GM12865 (cell line): ENCODE results near the gene HELQ.

Experiments
- DNase-seq: peaks from one replicate; pipeline ENCODE4 v3.0.0; 2010; ENCODE audit warnings: low read depth
- H3K4me3 ChIP-seq: 2 replicates; pipeline ENCODE4 v1.5.1; 2011; ENCODE audit warnings: mild to moderate bottlenecking, low read depth, low read length, control low read depth
- CTCF ChIP-seq: IDR thresholded peaks from 2 replicates; pipeline ENCODE4 v1.5.1; 2011; ENCODE audit warnings: low read length, control low read depth, low read depth, inconsistent platforms; ENCODE audit not compliant: insufficient read depth; ENCODE audit errors: missing control alignments

HELQ gene

GRCh38 chr4:83387476-83388312, 67.9 kb downstream of the HELQ start:
- H3K4me3 ChIP-seq, result no peak overlapping the region
- no peak for DNase-seq
- TF ChIP-seq CTCF, result no peak

GRCh38 chr4:83387012-83387411, 68.6 kb downstream of the HELQ start:
- no peak for DNase-seq
- no peak overlapping the region for H3K4me3 ChIP-seq
- no peak for TF ChIP-seq CTCF

GRCh38 chr4:83382850-83383249, 72.8 kb downstream of the HELQ start:
- no peak for DNase-seq
- no peak overlapping the region for H3K4me3 ChIP-seq
- no peak for TF ChIP-seq CTCF

- TF ChIP-seq CTCF, result no peak
- no peak for DNase-seq
- H3K4me3 ChIP-seq, result no peak overlapping the region
These were observed 74.5 kb downstream of the HELQ start for GRCh38 chr4:83381173-83381572.

- peak; percentile 32 for DNase-seq
- no peak overlapping the region for H3K4me3 ChIP-seq
- TF ChIP-seq CTCF, result no peak
These were observed 77.2 kb downstream of the HELQ start for GRCh38 chr4:83378419-83378818.

GRCh38 chr4:83372931-83373330, 82.7 kb downstream of the HELQ start:
- no peak for DNase-seq
- H3K4me3 ChIP-seq, result no peak overlapping the region
- no peak for TF ChIP-seq CTCF

GRCh38 chr4:83371936-83372335, 83.7 kb downstream of the HELQ start:
- no peak for TF ChIP-seq CTCF
- DNase-seq, result no peak
- H3K4me3 ChIP-seq, result no peak overlapping the region
